KOPT-K1 (cell line): ENCODE results near the gene IL22RA2.
"Not testable (repeated sequence)": the region's sequence is repeated elsewhere in the genome, so short reads cannot be mapped to it uniquely, and the experiment has no call there.

Source experiments
- H3K27ac ChIP-seq: fragments of 200-600 bp; sonication (generic); 2 replicates; pipeline ENCODE4 v1.5.1; 2016; ENCODE audit warnings: antibody characterized with exemption, mild to moderate bottlenecking, low read depth, low read length; ENCODE audit not compliant: poor library complexity, severe bottlenecking
- H3K36me3 ChIP-seq: fragments of 200-600 bp; sonication (generic); 2 replicates; pipeline ENCODE4 v1.5.1; 2017; ENCODE audit warnings: antibody characterized with exemption, mild to moderate bottlenecking, low read length, moderate library complexity; ENCODE audit not compliant: insufficient read depth
- H3K9me3 ChIP-seq: fragments of 200-600 bp; sonication (generic); 2 replicates; pipeline ENCODE4 v1.5.1; 2017; ENCODE audit warnings: antibody characterized with exemption, low read length, mild to moderate bottlenecking; ENCODE audit not compliant: insufficient read depth, poor library complexity, severe bottlenecking

IL22RA2 gene

GRCh38 chr6:137134483-137134882, 39.0 kb downstream of the IL22RA2 start:
- H3K9me3 ChIP-seq = peaks cover 27% of the 10 kb centered on the region
- H3K27ac ChIP-seq = no peak overlapping the region
- H3K36me3 ChIP-seq = no peaks in the 10 kb centered on the region

- Histone ChIP-seq H3K27ac (no peak overlapping the region), H3K36me3 (no peaks in the 10 kb centered on the region), H3K9me3 (peaks cover 27% of the 10 kb centered on the region)
Measured at GRCh38 chr6:137133122-137133521, 40.3 kb downstream of the IL22RA2 start.

GRCh38 chr6:137126875-137127485, 46.5 kb downstream of the IL22RA2 start:
- H3K36me3 ChIP-seq = no peaks in the 10 kb centered on the region
- H3K9me3 ChIP-seq = no peaks in the 10 kb centered on the region
- H3K27ac ChIP-seq = no peak overlapping the region

DNA sequence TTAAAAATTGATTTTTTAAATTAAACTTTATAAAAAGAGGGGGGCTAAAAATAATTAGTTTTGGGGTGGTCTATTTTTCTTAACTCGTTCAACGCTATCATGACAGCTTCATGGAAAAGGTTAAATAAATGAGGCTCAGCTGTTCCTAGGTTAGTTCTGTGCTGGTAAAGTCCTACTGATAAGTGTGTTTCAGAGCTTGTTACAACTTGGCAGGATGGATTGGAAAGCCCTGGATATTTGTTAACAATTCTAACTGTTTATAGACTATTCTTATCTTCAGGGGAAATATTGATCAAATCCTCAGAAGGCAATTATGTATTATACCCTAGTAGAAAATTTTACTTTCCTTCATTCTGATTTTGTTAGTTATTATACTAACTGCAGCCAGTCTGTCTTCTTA, 50.4 kb downstream of the IL22RA2 start:
- Histone ChIP-seq H3K27ac (no peak overlapping the region), H3K36me3 (no peaks in the 10 kb centered on the region), H3K9me3 (peaks cover 14% of the 10 kb centered on the region)

DNA sequence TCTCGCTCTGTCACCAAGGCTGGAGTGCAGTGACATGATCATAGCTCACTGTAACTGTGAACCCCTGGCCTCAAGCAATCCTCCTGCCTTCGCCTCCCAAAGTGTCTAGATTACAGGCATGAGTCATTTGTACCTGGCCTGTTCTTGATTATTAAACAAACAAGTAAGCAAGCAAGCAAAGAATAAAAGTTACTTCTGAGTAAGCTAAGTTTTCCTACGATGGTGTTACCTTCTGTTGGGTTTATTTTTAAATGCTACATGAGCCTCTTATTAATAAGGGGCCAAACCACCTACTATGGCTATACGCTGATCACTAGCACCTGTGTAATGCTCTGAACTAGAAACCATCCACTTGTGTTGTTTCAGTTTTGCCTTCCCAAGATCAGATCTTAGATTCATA, 50.8 kb downstream of the IL22RA2 start:
- no peak overlapping the region for H3K27ac ChIP-seq
- peaks cover 14% of the 10 kb centered on the region for H3K9me3 ChIP-seq

DNA sequence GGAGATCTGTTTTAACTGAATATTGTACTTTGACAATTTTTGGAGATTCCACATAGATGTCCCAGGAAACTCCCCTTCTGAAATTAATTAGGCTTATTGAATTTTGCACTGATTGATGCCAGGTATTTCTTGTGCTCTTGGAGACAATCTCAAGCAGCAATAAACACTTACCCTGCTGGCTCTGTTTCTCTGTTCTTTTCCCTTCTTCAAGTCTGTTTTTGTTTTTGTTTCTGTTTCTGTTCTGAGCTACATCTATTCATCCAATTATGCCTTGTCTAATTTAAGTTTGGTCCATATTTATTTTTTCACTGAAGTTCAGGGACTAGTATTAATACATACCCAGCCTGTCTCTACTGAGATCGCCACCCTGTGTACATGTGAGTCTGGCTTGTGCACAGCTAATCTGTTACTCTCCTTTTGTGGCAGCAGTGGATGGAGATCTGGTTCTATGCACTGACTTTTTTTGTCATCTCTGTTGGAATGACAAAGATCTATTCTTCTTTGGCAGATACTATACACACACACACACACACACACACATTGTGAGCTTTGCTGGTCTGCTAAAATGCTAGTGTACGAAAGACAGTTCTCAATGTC, 51.9 kb downstream of the IL22RA2 start:
- Histone ChIP-seq H3K27ac (no peak overlapping the region), H3K9me3 (peaks cover 14% of the 10 kb centered on the region), H3K36me3 (no peaks in the 10 kb centered on the region)

More for the DNA sequence above, 50.8 kb downstream of the IL22RA2 start:
- H3K36me3 ChIP-seq = no peaks in the 10 kb centered on the region

DNA sequence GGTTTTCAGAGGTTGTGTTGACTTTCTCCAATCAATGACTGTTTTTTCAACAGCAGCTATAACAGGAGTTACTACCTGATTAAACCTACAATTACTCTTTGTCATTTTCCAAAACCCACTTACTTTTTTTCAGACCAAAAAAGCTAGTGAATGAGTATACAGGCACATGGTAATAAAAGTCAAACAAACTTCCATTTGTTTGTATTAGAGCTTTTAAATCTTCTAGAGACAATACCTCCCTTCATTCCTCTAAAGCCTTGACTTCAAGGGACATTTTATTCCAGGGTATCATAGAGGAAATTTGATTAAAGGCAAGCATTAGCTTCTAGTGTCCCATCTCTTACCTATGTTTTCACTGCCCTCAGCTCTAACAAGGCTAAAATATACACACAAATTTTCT, 52.7 kb downstream of the IL22RA2 start:
- no peak overlapping the region for H3K27ac ChIP-seq
- H3K9me3 ChIP-seq = peaks cover 14% of the 10 kb centered on the region
- H3K36me3 ChIP-seq = no peaks in the 10 kb centered on the region

- Histone ChIP-seq H3K9me3 (peaks cover 14% of the 10 kb centered on the region), H3K27ac (no peak overlapping the region), H3K36me3 (no peaks in the 10 kb centered on the region)
Measured at GRCh38 chr6:137119196-137120104, 54.0 kb downstream of the IL22RA2 start.

- Histone ChIP-seq H3K27ac (no peak overlapping the region), H3K9me3 (peaks cover 14% of the 10 kb centered on the region), H3K36me3 (no peaks in the 10 kb centered on the region)
Measured at GRCh38 chr6:137117581-137117980, 55.9 kb downstream of the IL22RA2 start.

DNA sequence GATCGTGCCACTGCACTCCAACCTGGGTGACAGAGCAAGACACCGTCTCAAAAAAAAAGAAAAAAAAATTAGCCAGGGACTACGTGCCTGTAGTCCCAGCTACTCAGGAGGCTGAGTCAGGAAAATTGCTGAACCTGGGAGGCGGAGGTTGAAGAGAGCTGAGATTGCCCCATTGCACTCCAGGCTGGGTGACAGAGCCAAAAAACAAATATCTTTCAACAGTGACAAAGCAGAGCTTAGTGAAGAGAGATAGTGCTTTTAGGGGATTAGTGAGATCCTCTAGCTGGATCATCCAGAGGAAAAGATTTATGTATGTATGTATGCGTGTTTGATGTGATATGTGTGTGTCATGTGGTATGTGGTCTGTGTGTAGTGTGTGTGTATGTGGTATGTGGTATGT, 56.6 kb downstream of the IL22RA2 start:
- no peak overlapping the region for H3K27ac ChIP-seq
- no peaks in the 10 kb centered on the region for H3K36me3 ChIP-seq
- H3K9me3 ChIP-seq = peaks cover 14% of the 10 kb centered on the region

DNA sequence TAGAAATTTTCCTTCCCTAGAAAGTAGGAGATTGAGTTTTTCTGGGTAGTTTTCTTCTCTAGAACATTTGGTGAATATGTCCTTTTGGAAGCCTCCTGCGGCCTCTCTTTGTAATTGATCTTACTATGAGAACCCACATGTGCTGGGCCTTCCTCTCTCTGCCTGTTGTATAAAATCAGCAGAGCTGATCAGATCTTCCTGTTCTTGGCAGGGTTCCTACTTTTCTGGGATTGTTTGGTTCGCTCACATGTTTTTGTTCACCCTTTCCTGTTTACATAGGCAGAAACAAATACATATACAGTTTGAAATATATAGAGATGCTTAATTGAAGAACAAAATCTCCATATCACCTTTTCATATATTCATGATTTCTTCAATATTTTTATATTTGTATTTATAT, 57.8 kb downstream of the IL22RA2 start:
- Histone ChIP-seq H3K9me3 (peaks cover 14% of the 10 kb centered on the region), H3K36me3 (no peaks in the 10 kb centered on the region), H3K27ac (no peak overlapping the region)

- Histone ChIP-seq H3K27ac (no peak overlapping the region), H3K9me3 (peaks cover 9% of the 10 kb centered on the region), H3K36me3 (no peaks in the 10 kb centered on the region)
Measured at GRCh38 chr6:137112067-137112355, 61.4 kb downstream of the IL22RA2 start.

- Histone ChIP-seq H3K27ac (no peak overlapping the region), H3K36me3 (no peaks in the 10 kb centered on the region), H3K9me3 (peaks cover 9% of the 10 kb centered on the region)
Measured at GRCh38 chr6:137111296-137112066, 62.0 kb downstream of the IL22RA2 start.

DNA sequence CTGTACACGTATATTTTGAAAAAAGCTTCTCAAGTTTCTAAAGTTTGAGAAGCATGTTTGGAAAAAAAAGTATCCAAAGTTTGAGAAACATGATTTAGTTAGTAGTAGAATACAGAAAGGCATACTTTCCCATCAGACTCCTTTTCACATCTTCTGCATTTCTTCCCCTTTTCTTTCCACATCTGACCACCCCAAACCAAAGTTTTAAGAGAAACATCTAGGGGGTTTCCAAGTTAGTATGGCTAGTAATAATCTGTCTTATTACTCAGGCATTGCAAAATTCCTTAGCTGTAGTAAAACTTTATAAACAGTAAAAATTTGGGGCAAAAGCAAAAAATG, 65.7 kb downstream of the IL22RA2 start:
- Histone ChIP-seq H3K9me3 (peaks cover 9% of the 10 kb centered on the region), H3K27ac (no peak overlapping the region), H3K36me3 (no peaks in the 10 kb centered on the region)

DNA sequence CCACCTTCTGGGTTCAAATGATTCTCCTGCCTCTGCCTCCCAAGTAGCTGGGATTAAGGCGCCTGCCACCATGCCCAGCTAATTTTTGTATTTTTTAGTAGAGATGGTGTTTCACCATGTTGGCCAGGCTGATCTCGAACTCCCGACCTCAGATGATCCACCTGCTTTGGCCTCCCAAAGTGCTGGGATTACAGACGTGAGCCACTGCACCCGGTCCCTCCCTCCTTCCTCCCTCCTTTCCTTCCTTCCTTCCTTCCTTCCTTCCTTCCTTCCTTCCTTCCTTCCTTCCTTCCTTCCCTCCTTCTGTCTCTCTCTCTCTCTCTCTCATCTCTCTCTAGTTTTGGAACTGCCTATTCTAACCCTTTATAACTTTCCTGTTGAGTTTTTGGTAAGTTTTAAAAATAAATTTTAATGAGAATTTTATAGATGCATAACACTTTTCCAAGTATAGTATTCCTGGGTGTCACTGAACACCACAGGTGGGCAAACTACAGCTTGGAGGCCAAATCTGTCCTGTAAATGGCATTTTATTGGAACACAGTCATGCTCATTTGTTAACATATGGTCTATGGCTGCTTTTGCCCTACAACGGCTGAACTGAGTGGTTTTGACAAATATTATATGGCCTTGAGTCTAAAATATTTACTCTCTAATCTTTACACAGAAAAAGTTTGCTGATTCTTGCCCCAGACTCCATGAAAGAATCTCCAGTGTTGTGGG, 66.2 kb downstream of the IL22RA2 start:
- not testable (repeated sequence) for H3K36me3 ChIP-seq, H3K9me3 ChIP-seq, H3K27ac ChIP-seq
